H1 (cell line): Measurements from ENCODE around the gene CREB3L1. TPM values are rescaled to one million over a fixed set of nuclear protein-coding genes. Genes with fewer than 3 reads are reported as not detected.

Experiments
- CTBP2 ChIP-seq: IDR thresholded peaks from 2 replicates; pipeline ENCODE4 v1.7.0; 2011; ENCODE audit warnings: borderline replicate concordance, mild to moderate bottlenecking, moderate library complexity, mixed read lengths, low read length; ENCODE audit not compliant: insufficient read depth, insufficient read length
- HDAC6 ChIP-seq: IDR thresholded peaks from one replicate; pipeline ENCODE4 v1.7.1; 2012; ENCODE audit warnings: low read depth, mild to moderate bottlenecking, inconsistent platforms, low read length, moderate library complexity
- POU5F1 ChIP-seq: IDR thresholded peaks from 2 replicates; pipeline ENCODE4 v1.6.1; 2011; ENCODE audit warnings: low read depth, mild to moderate bottlenecking, low read length, moderate library complexity
- SAP30 ChIP-seq: fragments of 300-600 bp; sonication (generic); IDR thresholded peaks from 2 replicates; pipeline ENCODE4 v1.7.1; 2012; ENCODE audit warnings: low read length, moderate library complexity, mild to moderate bottlenecking, inconsistent platforms; ENCODE audit not compliant: insufficient read depth, insufficient replicate concordance
- SIRT6 ChIP-seq: IDR thresholded peaks from one replicate; pipeline ENCODE4 v1.7.1; 2012; ENCODE audit warnings: low read length, inconsistent platforms
- SIX5 ChIP-seq: IDR thresholded peaks from 2 replicates; pipeline ENCODE4 v1.6.1; 2011; ENCODE audit warnings: mild to moderate bottlenecking, low read depth, low read length
- TEAD4 ChIP-seq: IDR thresholded peaks from 2 replicates; pipeline ENCODE4 v1.6.1; 2012; ENCODE audit warnings: low read depth, low read length, inconsistent platforms, mixed read lengths
- YY1 ChIP-seq: IDR thresholded peaks from 2 replicates; pipeline ENCODE4 v1.6.1; 2011; ENCODE audit warnings: low read depth, mild to moderate bottlenecking, low read length
- polyA plus RNA-seq, 7 experiments: library from polyadenylated mRNA; depleted of rRNA in 3 of 7; stranded (reverse) in 5 of 7; unstranded in 2 of 7; fragments of >200 nt in 5 of 7; fragments of 200-250 nt in 2 of 7; gene quantifications; 1 replicate in 5 of 7; 2 replicates in 1 of 7; 4 replicates in 1 of 7; pipeline versions ENCODE4 v1.2.1 to v1.2.3, GENCODE V29; 2011 to 2013; ENCODE audit warnings: missing spikeins in 2 of 7, mixed read lengths in 2 of 7
- total RNA-seq: library from RNA; stranded (reverse); fragmentation: NEBNext Ultra II Directional; extraction: Animal tissue kit (Norgen Biotek cat#: 25700); gene quantifications from 2 replicates; pipeline ENCODE4 v1.2.1, GENCODE V29; 2021
- TF ChIP-seq, protein P1 (sequence below): fragments of 300-600 bp; sonication (generic); IDR thresholded peaks from 2 replicates; pipeline ENCODE4 v1.7.1; 2012; ENCODE audit warnings: low read length, moderate library complexity, mild to moderate bottlenecking, inconsistent platforms; ENCODE audit not compliant: insufficient replicate concordance
- TF ChIP-seq, protein P2 (sequence below): IDR thresholded peaks from 2 replicates; pipeline ENCODE4 v1.6.1; 2011; ENCODE audit warnings: low read depth, mild to moderate bottlenecking, low read length; ENCODE audit not compliant: insufficient read depth

Gene CREB3L1
- total and polyA plus RNA-seq, 2 of the 8 experiments (the other 6 are each of a cell fraction or from before 2014, with no cell fraction given) = 4.1 to 12.7 TPM

DNA sequence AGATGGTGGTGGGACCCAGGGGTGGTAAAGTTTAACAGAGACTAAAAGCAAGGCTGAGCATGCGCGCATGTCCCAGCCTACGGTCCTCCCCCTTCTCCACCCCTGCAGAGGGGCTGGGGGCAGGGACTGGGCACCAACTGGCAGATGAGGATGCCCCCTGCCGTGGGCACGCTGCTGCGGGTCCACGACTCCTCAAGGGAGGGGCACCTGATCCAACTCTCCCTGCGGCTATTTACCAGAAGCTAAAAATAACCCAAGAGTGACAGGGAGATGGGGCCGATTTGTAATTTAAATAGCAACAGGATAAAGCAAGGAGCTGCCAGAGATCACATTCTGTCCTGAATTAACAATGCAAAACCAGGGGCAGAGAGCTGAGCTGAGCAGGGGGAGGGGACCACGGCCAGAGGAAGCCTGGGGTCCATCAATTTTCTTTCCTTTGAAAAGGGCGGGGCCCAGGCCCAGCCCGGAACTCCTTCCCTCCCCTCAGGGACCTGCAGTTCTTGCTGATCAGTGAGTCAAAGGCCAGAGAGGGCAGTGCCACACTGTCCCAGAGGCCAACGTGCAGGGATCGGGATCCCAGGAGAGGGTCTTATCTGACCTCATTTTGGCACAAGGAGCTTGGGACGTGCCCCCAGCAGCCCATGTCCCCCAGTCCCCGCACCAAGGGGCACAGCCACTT, 61.7 kb downstream of the CREB3L1 start (continued):
- TF ChIP-seq, protein P1, sequence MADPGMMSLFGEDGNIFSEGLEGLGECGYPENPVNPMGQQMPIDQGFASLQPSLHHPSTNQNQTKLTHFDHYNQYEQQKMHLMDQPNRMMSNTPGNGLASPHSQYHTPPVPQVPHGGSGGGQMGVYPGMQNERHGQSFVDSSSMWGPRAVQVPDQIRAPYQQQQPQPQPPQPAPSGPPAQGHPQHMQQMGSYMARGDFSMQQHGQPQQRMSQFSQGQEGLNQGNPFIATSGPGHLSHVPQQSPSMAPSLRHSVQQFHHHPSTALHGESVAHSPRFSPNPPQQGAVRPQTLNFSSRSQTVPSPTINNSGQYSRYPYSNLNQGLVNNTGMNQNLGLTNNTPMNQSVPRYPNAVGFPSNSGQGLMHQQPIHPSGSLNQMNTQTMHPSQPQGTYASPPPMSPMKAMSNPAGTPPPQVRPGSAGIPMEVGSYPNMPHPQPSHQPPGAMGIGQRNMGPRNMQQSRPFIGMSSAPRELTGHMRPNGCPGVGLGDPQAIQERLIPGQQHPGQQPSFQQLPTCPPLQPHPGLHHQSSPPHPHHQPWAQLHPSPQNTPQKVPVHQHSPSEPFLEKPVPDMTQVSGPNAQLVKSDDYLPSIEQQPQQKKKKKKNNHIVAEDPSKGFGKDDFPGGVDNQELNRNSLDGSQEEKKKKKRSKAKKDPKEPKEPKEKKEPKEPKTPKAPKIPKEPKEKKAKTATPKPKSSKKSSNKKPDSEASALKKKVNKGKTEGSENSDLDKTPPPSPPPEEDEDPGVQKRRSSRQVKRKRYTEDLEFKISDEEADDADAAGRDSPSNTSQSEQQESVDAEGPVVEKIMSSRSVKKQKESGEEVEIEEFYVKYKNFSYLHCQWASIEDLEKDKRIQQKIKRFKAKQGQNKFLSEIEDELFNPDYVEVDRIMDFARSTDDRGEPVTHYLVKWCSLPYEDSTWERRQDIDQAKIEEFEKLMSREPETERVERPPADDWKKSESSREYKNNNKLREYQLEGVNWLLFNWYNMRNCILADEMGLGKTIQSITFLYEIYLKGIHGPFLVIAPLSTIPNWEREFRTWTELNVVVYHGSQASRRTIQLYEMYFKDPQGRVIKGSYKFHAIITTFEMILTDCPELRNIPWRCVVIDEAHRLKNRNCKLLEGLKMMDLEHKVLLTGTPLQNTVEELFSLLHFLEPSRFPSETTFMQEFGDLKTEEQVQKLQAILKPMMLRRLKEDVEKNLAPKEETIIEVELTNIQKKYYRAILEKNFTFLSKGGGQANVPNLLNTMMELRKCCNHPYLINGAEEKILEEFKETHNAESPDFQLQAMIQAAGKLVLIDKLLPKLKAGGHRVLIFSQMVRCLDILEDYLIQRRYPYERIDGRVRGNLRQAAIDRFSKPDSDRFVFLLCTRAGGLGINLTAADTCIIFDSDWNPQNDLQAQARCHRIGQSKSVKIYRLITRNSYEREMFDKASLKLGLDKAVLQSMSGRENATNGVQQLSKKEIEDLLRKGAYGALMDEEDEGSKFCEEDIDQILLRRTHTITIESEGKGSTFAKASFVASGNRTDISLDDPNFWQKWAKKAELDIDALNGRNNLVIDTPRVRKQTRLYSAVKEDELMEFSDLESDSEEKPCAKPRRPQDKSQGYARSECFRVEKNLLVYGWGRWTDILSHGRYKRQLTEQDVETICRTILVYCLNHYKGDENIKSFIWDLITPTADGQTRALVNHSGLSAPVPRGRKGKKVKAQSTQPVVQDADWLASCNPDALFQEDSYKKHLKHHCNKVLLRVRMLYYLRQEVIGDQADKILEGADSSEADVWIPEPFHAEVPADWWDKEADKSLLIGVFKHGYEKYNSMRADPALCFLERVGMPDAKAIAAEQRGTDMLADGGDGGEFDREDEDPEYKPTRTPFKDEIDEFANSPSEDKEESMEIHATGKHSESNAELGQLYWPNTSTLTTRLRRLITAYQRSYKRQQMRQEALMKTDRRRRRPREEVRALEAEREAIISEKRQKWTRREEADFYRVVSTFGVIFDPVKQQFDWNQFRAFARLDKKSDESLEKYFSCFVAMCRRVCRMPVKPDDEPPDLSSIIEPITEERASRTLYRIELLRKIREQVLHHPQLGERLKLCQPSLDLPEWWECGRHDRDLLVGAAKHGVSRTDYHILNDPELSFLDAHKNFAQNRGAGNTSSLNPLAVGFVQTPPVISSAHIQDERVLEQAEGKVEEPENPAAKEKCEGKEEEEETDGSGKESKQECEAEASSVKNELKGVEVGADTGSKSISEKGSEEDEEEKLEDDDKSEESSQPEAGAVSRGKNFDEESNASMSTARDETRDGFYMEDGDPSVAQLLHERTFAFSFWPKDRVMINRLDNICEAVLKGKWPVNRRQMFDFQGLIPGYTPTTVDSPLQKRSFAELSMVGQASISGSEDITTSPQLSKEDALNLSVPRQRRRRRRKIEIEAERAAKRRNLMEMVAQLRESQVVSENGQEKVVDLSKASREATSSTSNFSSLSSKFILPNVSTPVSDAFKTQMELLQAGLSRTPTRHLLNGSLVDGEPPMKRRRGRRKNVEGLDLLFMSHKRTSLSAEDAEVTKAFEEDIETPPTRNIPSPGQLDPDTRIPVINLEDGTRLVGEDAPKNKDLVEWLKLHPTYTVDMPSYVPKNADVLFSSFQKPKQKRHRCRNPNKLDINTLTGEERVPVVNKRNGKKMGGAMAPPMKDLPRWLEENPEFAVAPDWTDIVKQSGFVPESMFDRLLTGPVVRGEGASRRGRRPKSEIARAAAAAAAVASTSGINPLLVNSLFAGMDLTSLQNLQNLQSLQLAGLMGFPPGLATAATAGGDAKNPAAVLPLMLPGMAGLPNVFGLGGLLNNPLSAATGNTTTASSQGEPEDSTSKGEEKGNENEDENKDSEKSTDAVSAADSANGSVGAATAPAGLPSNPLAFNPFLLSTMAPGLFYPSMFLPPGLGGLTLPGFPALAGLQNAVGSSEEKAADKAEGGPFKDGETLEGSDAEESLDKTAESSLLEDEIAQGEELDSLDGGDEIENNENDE = peak; percentile 82
- no peak for TF ChIP-seq POU5F1
- peak; percentile 70 for TF ChIP-seq TEAD4
- no peak for TF ChIP-seq SAP30
- TF ChIP-seq SIX5 = no peak
- TF ChIP-seq, protein P2, sequence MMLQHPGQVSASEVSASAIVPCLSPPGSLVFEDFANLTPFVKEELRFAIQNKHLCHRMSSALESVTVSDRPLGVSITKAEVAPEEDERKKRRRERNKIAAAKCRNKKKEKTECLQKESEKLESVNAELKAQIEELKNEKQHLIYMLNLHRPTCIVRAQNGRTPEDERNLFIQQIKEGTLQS = no peak
- peak; percentile 88 for TF ChIP-seq YY1
- TF ChIP-seq CTBP2 = peak; percentile 95
- TF ChIP-seq SIRT6 = no peak
- TF ChIP-seq HDAC6 = no peak
